GM21360 (cell line): ENCODE results near the gene BBS9.
"Not testable (repeated sequence)": the region's sequence is repeated elsewhere in the genome, so short reads cannot be mapped to it uniquely, and the experiment has no call there.

Experiments
- ATAC-seq: cut with Tn5 transposase; IDR thresholded peaks from one replicate; pipeline ENCODE4 v1.9.1; 2021; ENCODE audit warnings: mild to moderate bottlenecking, moderate library complexity; ENCODE audit not compliant: unreplicated experiment

BBS9 gene

GRCh38 chr7:33271839-33272371 is 142.5 kb downstream of the BBS9 start:
- ATAC-seq = not testable (repeated sequence)

DNA sequence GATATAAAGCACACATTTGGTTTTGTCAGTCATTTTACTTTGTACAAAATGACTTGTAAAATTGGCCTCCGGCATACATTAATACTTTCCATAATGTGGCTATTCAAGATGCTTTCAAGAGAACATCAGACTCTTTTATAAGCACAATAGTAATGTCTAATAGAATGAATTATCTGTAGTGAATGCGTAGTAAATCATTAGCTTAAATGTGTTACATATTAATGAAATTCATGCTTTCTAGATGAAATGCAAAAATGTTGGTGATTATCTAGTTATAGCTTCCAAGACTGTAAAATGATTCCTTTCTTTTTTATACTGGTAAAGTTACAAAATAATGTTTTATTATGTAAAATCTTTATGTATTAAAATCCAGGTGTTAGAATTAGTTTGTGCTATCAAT is 144.0 kb downstream of the BBS9 start:
- no peak for ATAC-seq

GRCh38 chr7:33276325-33276724 is 147.0 kb downstream of the BBS9 start:
- no peak for ATAC-seq

- no peak for ATAC-seq
Observed at GRCh38 chr7:33276729-33277128, 147.4 kb downstream of the BBS9 start.

GRCh38 chr7:33278095-33278494 is 148.7 kb downstream of the BBS9 start:
- no peak for ATAC-seq

DNA sequence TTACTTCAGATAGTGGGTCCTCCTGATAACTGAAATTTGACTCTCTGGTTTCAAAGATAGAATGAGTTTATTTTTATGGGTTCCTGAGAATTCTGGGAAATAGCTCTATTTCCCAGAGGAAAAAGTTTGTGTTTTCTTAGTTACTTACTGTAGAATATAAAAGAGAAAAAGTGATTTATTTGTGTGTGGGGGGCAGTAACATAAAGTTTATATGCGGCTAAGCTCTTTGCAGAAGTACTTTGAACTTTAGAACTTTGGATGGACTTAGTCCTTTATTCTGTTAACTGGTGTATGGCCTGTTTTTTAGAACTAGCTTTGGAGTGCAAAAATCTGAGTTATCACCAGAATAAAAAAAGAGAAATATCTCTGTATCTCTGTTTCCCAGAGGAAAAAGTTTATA is 157.1 kb downstream of the BBS9 start:
- no peak for ATAC-seq

- ATAC-seq = no peak
Observed at GRCh38 chr7:33287738-33288137, 158.4 kb downstream of the BBS9 start.

DNA sequence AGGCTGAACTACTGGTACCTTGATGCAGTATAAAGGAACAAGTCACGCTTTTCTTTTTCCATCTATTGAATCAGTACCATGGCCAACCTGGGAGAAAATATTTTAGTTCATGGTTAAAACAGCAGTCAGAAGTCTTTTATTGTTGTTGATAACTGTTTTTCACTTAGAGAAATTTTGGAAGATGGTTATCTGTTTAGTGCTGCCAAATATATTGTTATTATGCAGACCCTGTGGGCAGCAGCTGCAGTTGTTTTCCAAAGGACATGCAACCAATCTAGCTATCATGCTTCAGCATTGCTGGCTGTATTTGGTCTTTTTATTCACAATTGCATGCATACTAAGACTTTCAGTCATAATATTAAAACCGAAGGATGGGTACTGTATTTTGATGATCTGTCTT is 169.5 kb downstream of the BBS9 start:
- no peak for ATAC-seq

- ATAC-seq = no peak
Observed at GRCh38 chr7:33299425-33299824, 170.1 kb downstream of the BBS9 start.

DNA sequence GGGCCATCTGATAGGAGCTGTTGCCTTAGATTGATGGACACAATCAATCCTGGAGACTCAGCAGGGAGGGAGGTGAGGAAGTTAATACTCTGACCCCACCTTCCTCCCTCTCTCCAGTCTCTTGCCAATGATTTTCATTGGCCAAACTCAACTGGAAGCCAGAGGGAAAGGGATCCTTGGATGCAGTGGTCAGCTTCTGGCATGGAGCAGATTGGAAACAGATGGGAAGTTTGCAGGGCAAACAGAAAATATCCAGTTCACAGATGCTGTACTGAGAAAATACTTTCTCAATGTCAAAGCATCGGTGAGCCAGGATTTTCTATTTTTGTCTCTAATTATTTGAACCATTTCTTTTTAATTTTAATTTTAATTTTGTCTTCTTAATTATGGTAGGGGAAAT is 170.8 kb downstream of the BBS9 start:
- ATAC-seq = no peak

DNA sequence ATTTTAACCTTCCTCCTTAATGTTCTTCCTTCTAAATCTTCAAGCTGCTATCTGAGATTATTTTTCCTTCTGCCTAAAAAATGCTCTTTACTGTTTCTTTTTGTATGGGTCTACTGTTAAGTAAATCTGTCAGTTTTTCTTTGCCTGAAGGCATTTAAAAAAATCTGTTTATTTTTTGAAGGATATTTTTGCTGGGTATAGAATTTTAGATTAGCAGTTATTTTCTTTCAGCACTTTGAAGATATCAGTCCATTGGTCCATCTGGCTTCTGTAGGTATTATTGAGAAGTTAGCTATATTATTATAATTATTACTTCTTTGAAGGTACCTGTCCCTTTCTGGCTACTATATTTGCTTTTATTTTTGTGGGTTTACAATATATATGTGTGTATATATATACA is 171.4 kb downstream of the BBS9 start:
- ATAC-seq = no peak

DNA sequence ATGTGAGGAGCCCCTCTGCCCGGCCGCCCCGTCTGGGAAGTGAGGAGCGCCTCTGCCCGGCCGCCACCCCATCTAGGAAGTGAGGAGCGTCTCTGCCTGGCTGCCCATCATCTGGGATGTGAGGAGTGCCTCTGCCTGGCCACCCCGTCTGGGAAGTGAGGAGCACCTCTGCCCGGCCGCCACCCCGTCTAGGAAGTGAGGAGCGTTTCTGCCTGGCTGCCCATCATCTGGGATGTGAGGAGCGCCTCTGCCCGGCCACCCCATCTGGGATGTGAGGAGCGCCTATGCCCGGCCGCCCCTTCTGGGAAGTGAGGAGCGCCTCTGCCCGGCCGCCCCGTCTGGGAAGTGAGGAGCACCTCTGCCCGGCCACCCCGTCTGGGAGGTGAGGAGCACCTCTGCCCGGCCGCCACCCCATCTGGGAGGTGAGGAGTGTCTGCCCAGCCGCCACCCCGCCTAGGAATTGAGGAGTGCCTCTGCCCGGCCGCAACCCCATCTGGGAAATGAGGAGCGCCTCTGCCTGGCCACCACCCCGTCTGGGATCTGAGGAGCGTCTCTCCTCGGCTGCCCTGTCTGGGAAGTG is 174.7 kb downstream of the BBS9 start:
- ATAC-seq = not testable (repeated sequence)

GRCh38 chr7:33307205-33307604 is 177.8 kb downstream of the BBS9 start:
- ATAC-seq = no peak

DNA sequence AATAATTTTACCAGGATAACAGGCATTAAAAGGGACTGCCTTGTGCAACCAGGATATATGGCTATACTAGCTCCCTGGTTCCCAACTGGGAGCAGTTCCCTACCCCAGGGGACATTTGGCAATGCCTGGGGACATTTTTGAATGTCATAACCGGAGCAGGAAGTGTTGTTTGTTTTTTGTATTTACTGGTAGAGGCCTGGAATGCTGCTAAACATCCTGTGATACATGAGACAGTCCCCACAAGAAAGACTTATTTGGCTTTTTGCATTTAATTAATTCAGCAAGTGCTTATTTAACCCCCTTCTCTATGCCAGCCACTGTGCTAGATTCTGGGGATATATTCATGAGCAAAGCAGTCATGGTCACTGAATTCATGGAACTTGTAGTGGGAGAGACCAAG is 181.2 kb downstream of the BBS9 start:
- no peak for ATAC-seq

GRCh38 chr7:33325754-33326484 is 196.6 kb downstream of the BBS9 start:
- ATAC-seq = no peak

DNA sequence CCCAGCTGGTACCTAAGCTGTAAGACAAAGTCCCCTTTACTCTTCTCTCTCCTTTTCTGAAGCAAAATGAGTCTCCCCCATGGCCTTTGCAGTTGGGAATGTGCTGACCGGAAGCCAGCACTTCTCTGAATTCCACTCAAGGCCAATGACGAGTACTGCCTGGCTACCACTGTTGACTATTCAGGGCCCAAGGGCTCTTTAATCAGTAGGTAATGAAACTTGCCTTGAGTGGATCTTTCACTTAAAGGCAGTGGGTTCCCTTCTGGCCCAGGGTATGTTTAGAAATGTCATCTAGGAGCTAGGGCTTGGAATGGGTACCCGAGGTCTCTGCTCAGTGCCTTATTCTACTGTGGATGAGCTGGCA is 197.1 kb downstream of the BBS9 start:
- no peak for ATAC-seq

- no peak for ATAC-seq
Observed at GRCh38 chr7:33327427-33327826, 198.1 kb downstream of the BBS9 start.

DNA sequence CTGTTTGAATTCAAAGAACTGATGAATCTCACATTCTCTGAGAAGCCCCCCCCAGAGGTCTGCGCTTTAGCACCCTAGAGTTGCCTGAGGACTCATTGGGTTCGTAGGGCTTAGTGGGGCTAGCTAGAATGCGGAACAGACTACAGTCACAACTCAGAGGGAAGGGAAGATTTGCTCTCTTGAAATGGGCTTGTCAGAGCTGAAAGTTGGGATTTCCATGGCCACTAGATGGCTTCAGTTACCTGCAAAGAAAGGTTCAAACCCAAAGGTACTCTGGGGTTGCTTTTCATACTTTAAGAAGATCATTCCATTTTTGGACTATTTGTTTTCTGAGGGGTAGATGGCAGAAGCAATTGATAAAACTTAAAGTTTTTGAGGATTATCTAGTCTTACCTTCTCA is 205.0 kb downstream of the BBS9 start:
- ATAC-seq = no peak

GRCh38 chr7:33336820-33337219 is 207.5 kb downstream of the BBS9 start:
- ATAC-seq = no peak

GRCh38 chr7:33339074-33339790 is 209.9 kb downstream of the BBS9 start:
- no peak for ATAC-seq

DNA sequence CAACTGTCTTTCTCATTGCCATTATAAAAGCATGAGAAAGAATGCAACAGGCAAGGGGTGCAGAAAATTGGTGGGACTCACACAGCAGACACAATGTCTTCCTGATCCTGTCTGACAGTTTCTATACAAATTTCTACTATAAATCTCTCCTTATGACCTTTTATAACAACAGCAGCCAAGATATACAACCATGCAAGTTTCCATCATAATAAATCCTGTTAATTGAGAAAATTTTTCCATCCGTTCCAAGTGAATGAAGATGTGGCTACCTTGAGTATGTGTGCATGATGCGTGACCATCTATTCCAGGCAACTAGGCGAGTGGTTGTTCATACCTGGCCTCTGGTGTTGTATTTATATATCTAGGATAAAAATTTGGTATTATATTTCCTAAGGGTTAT is 216.7 kb downstream of the BBS9 start:
- no peak for ATAC-seq

GRCh38 chr7:33350577-33350976 is 221.2 kb downstream of the BBS9 start:
- no peak for ATAC-seq
